ENCODE data around the gene DTX2.
"Not testable (repeated sequence)": the region's sequence is repeated elsewhere in the genome, so short reads cannot be mapped to it uniquely, and the experiment has no call there.

- TF ChIP-seq CTCF (IDR thresholded peaks at IDR 0.05; ENCODE audit: poor library complexity, severe bottlenecking); EP300 (conservative IDR thresholded peaks at IDR 0.05; ENCODE audit: poor library complexity, severe bottlenecking); TAF1 (IDR thresholded peaks at IDR 0.05; ENCODE audit: low read depth); POLR2AphosphoS5 (IDR thresholded peaks at IDR 0.05); EZH2 (IDR thresholded peaks at IDR 0.05; ENCODE audit: borderline replicate concordance, insufficient read depth, low read length, poor library complexity, severe bottlenecking): not testable (repeated sequence)
Observed at GRCh38 chr7:76442664-76443446, 18.7 kb upstream of the DTX2 start.
